ENCODE data around the gene CES4A.
A peak's percentile ranks its signal among the peaks of the same experiment; 100 is the strongest.

CES4A gene

DNA sequence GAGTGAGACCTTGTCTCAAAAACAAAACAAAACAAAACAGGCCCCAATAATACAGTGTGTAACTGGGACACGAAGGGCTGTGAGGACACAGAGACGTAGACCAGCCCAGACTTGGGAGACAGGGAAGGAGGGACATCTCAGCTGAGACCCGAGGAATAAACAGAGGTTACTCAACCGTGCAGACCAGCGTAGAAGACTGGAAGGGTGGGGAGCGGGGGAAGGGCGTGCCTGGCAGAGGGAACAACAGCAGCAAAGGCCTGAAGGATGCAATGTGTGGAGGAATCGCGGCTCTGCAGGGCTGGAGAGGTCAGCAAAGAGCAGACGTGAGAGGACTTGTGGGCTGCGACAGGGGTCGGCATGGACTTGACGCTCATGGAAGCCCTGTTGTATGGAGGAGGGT, 11.6 kb upstream of the CES4A start:
- TF ChIP-seq, protein P1, sequence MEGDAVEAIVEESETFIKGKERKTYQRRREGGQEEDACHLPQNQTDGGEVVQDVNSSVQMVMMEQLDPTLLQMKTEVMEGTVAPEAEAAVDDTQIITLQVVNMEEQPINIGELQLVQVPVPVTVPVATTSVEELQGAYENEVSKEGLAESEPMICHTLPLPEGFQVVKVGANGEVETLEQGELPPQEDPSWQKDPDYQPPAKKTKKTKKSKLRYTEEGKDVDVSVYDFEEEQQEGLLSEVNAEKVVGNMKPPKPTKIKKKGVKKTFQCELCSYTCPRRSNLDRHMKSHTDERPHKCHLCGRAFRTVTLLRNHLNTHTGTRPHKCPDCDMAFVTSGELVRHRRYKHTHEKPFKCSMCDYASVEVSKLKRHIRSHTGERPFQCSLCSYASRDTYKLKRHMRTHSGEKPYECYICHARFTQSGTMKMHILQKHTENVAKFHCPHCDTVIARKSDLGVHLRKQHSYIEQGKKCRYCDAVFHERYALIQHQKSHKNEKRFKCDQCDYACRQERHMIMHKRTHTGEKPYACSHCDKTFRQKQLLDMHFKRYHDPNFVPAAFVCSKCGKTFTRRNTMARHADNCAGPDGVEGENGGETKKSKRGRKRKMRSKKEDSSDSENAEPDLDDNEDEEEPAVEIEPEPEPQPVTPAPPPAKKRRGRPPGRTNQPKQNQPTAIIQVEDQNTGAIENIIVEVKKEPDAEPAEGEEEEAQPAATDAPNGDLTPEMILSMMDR (IDR thresholded peaks at IDR 0.05; ENCODE audit: low read depth, low read length) = no peak
- Histone ChIP-seq H3K4me3 (ENCODE audit: low read depth, low read length) (no peak overlapping the region), H3K9me3 (ENCODE audit: severe bottlenecking) (no peaks in the 10 kb centered on the region), H3K36me3 (no peaks in the 10 kb centered on the region), H3K27ac (no peak overlapping the region), H3K27me3 (ENCODE audit: insufficient read depth, low read depth, severe bottlenecking) (no peaks in the 10 kb centered on the region)
- DNase-seq = no peak

DNA sequence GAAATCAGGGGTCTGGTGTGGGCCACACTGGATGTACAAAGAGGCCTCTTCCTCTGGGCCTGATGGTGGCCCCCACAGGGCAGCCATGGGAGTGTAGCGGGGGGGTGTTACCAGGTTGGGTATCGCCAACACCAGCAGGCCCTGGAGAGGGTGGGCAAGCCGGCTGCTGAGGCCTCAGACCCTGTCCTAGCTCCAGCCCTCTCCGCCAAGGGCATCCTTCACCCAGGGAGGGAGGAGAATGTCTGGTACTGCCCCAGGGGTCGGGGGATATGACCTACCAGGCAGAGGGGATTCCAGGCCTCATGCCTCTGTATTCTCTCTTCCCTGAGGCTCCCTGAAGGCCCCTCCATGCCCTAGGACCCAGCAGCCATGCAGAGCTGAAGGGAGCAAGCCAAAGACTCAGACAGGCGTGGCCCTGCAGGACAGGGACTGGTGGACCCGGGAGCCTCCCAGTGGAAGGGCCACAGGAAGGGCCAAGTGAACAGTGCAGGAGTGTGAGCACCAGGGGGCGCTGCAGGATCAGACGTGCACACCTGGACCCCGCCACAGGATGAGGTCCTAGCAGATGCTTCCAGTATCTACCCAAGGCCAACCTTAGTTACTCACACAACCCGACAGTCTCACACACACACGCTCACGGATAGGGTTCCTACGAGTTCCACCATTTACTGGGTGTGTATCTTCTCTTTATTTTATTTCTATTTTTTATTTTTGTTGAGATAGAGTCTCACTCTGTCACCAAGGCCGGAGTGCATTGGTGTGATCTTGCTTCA, 10.9 kb upstream of the CES4A start:
- Histone ChIP-seq H3K27me3 (ENCODE audit: insufficient read depth, low read depth, severe bottlenecking) (no peaks in the 10 kb centered on the region), H3K36me3 (no peaks in the 10 kb centered on the region), H3K9me3 (ENCODE audit: severe bottlenecking) (no peaks in the 10 kb centered on the region), H3K4me3 (ENCODE audit: low read depth, low read length) (no peak overlapping the region), H3K27ac (no peak overlapping the region)
- TF ChIP-seq, protein P1 (IDR thresholded peaks at IDR 0.05; ENCODE audit: low read depth, low read length) = peak; percentile 97
- DNase-seq = peak; percentile 90

DNA sequence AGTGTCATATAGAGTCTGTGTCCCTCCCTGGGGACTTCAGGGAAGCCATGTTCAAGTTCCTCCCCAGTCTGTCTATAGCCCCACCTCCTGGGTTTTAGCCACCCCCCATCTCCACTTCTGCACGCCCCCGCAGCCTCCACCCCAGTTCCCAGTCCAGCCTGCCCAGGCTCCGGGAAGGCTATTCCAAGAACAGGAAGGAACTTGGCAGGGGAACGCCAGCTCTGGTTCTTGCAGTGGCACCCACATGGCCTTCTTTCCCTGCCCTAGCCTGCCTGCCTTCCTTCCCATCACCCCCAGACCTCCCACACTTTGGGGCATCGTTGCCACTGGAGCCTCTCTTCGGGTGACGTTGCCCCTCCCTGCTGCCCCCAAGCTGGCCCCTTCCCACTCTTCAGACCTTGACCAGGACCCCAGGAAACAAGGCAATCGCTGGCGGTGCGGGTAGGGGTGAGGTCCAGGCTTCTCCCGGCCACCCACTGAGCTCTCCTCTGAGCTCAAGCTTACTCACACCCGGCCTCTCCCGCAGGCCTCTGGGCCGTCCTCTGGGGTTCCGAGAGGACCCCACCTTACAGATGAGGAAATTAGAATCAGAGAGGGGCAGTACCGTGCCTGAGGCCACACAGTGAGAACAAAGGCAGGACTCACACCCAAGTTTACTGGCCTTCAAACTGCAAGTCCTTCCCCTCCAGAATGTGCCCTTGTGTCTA, 9.2 kb upstream of the CES4A start:
- TF ChIP-seq, protein P1 (IDR thresholded peaks at IDR 0.05; ENCODE audit: low read depth, low read length) = no peak
- Histone ChIP-seq H3K27me3 (ENCODE audit: insufficient read depth, low read depth, severe bottlenecking) (no peaks in the 10 kb centered on the region), H3K4me3 (ENCODE audit: low read depth, low read length) (no peak overlapping the region), H3K9me3 (ENCODE audit: severe bottlenecking) (no peaks in the 10 kb centered on the region), H3K36me3 (no peaks in the 10 kb centered on the region), H3K27ac (no peak overlapping the region)
- DNase-seq = no peak

DNA sequence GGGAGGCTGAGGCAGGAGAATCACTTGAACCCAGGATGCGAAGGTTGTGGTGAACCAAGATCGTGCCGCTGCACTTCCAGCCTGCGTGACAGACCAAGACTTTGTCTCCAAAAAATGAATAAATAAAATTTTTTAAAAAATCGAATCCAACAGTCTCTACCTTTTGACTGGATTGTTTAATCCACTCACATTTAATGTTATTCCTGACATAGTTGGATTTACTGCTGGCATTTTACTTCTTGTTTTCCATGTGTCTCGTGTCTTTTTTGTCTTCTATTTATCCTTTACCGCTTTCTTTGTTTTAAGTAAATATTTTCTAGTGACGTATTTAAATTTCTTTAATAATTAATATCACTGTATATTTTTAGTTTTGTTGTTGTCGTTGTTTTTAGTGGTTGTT, 5.4 kb upstream of the CES4A start:
- H3K27ac ChIP-seq = no peak overlapping the region
- TF ChIP-seq, protein P1 (IDR thresholded peaks at IDR 0.05; ENCODE audit: low read depth, low read length) = no peak
- H3K27me3 ChIP-seq (ENCODE audit: insufficient read depth, low read depth, severe bottlenecking) = no peaks in the 10 kb centered on the region
- H3K9me3 ChIP-seq (ENCODE audit: severe bottlenecking) = no peaks in the 10 kb centered on the region
- no peak overlapping the region for H3K4me3 ChIP-seq (ENCODE audit: low read depth, low read length)
- no peaks in the 10 kb centered on the region for H3K36me3 ChIP-seq
- DNase-seq = no peak

DNA sequence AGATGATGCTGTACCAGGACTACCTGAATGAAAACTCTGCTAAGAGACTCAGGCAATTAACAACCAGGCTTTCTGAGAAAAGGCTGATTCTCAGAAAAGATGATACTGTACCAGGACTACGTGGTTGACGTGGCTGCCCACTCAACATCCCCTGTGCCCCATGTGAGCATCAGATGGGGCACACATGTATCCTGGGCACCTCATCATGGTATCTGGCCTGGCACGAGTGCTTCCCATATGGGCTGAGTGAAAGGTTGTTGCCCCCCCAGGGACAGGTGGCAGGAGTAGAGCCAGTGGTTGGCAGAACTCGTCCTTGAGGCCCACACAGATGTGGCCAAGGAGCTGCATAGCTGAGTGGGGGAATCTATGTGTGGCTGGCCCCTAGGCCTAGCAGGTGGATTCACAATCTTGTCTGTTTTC, 3.5 kb upstream of the CES4A start:
- H3K27ac ChIP-seq = no peak overlapping the region
- no peaks in the 10 kb centered on the region for H3K27me3 ChIP-seq (ENCODE audit: insufficient read depth, low read depth, severe bottlenecking)
- TF ChIP-seq, protein P1 (IDR thresholded peaks at IDR 0.05; ENCODE audit: low read depth, low read length) = no peak
- DNase-seq = no peak
- no peak overlapping the region for H3K4me3 ChIP-seq (ENCODE audit: low read depth, low read length)
- no peaks in the 10 kb centered on the region for H3K36me3 ChIP-seq
- H3K9me3 ChIP-seq (ENCODE audit: severe bottlenecking) = no peaks in the 10 kb centered on the region

All from WERI-Rb-1 (cell line).